SK-N-SH (cell line): ENCODE results near the gene AK3. TPM values are rescaled to one million over a fixed set of nuclear protein-coding genes. Genes with fewer than 3 reads are reported as not detected.
A peak's percentile ranks its signal among the peaks of the same experiment; 100 is the strongest.

Experiments used
- CTCF ChIA-PET: fragments of 300-600, 350-600 bp; formaldehyde crosslinking; extraction: SDS; loops from one replicate; lab custom pipeline; 2021; lab: Yijun Ruan, JAX
- POLR2A ChIA-PET: fragments of 350-600 bp; sonication (Branson Sonifier 250); formaldehyde crosslinking; extraction: SDS; loops from one replicate; lab custom pipeline; 2020; ENCODE audit warnings: antibody characterized with exemption, inconsistent platforms; lab: Yijun Ruan, JAX
- DNase-seq: peaks from one replicate; pipeline ENCODE4 v3.0.0; 2012
- H2AFZ ChIP-seq: fragments of 200-600 bp; sonication (generic); 2 replicates; pipeline ENCODE4 v1.8.1; 2016; ENCODE audit warnings: antibody characterized with exemption, mild to moderate bottlenecking, low read depth
- H3F3A ChIP-seq: fragments of 200-600 bp; sonication (generic); replicated peaks from 2 replicates; pipeline ENCODE3; 2016; ENCODE audit warnings: antibody characterized with exemption, mild to moderate bottlenecking; ENCODE audit not compliant: insufficient read depth
- H3K27ac ChIP-seq, 2 experiments: fragments of 200-500 bp in 1 of 2; fragments of 200-600 bp in 1 of 2; sonication (Bioruptor generic) in 1 of 2; sonication (generic), shearing (Covaris generic) in 1 of 2; 2 replicates each; pipeline versions ENCODE4 v1.5.1 to v1.6.1; 2014 to 2016; ENCODE audit warnings: low read depth in 2 of 2, inconsistent platforms in 1 of 2, low read length in 1 of 2, mild to moderate bottlenecking in 1 of 2, mixed read lengths in 1 of 2
- H3K27me3 ChIP-seq: fragments of 200-600 bp; sonication (generic), shearing (Covaris generic); 2 replicates; pipeline ENCODE4 v1.6.1; 2016; ENCODE audit warnings: mixed run types; ENCODE audit not compliant: insufficient read depth
- H3K36me3 ChIP-seq, 2 experiments: fragments of 200-500 bp in 1 of 2; fragments of 200-600 bp in 1 of 2; sonication (Bioruptor generic) in 1 of 2; sonication (generic) in 1 of 2; replicated peaks in 1 of 2; 2 replicates each; pipeline versions ENCODE3 to v1.5.1; 2014 to 2016; ENCODE audit warnings: low read length in 1 of 2, mild to moderate bottlenecking in 1 of 2; ENCODE audit not compliant: insufficient read depth in 2 of 2, control insufficient read depth in 1 of 2
- H3K4me1 ChIP-seq, 2 experiments: fragments of 200-500 bp in 1 of 2; fragments of 200-600 bp in 1 of 2; sonication (Bioruptor generic) in 1 of 2; sonication (generic), shearing (Covaris generic) in 1 of 2; 2 replicates each; pipeline versions ENCODE4 v1.5.1 to v1.6.1; 2014 to 2016; ENCODE audit warnings: low read depth in 1 of 2, low read length in 1 of 2, mixed run types in 1 of 2; ENCODE audit not compliant: insufficient read depth in 2 of 2, control insufficient read depth in 1 of 2
- H3K4me2 ChIP-seq: fragments of 200-600 bp; sonication (generic), shearing (Covaris generic); 2 replicates; pipeline ENCODE4 v1.6.1; 2017; ENCODE audit warnings: mixed run types
- H3K4me3 ChIP-seq, 2 experiments: fragments of 200-500 bp in 1 of 2; fragments of 200-600 bp in 1 of 2; sonication (Bioruptor generic) in 1 of 2; sonication (generic), shearing (Covaris generic) in 1 of 2; 2 replicates each; pipeline versions ENCODE4 v1.5.1 to v1.8.1; 2014 to 2016; ENCODE audit warnings: low read depth in 2 of 2, inconsistent platforms in 1 of 2, low read length in 1 of 2, mild to moderate bottlenecking in 1 of 2, mixed read lengths in 1 of 2, moderate library complexity in 1 of 2
- H3K79me2 ChIP-seq: fragments of 200-600 bp; sonication (generic); 2 replicates; pipeline ENCODE4 v1.8.1; 2017; ENCODE audit warnings: mild to moderate bottlenecking; ENCODE audit not compliant: insufficient read depth
- H3K9ac ChIP-seq: fragments of 200-600 bp; sonication (generic); 2 replicates; pipeline ENCODE4 v1.6.1; 2017; ENCODE audit warnings: mixed run types
- H3K9me2 ChIP-seq: fragments of 200-600 bp; sonication (generic); 2 replicates; pipeline ENCODE4 v1.6.1; 2017; ENCODE audit warnings: mixed run types
- H3K9me3 ChIP-seq: fragments of 200-600 bp; sonication (generic); 2 replicates; pipeline ENCODE4 v1.6.1; 2017; ENCODE audit warnings: mixed run types, mild to moderate bottlenecking, moderate library complexity
- H4K20me1 ChIP-seq: fragments of 200-600 bp; sonication (generic); 2 replicates; pipeline ENCODE4 v1.6.1; 2017; ENCODE audit warnings: mild to moderate bottlenecking, mixed run types; ENCODE audit not compliant: insufficient read depth
- ELF1 ChIP-seq: IDR thresholded peaks from 2 replicates; pipeline ENCODE4 v1.4.0; 2012
- EP300 ChIP-seq, 2 experiments: IDR thresholded peaks; 2 replicates each; pipeline versions ENCODE4 v1.4.0 to v1.6.1; 2012; ENCODE audit warnings: borderline replicate concordance in 1 of 2, low read depth in 1 of 2, low read length in 1 of 2
- FOSL2 ChIP-seq: IDR thresholded peaks from 2 replicates; pipeline ENCODE4 v1.4.0; 2012; ENCODE audit warnings: low read depth, mild to moderate bottlenecking, moderate library complexity, borderline replicate concordance
- FOXM1 ChIP-seq: IDR thresholded peaks from 2 replicates; pipeline ENCODE4 v1.4.0; 2012; ENCODE audit warnings: low read depth, mild to moderate bottlenecking
- GATA2 ChIP-seq: sonication (generic); formaldehyde crosslinking; IDR thresholded peaks from 2 replicates; pipeline ENCODE4 v1.5.0; 2020; ENCODE audit warnings: mild to moderate bottlenecking, missing genetic modification reagents
- IRF3 ChIP-seq: fragments of 150-350 bp; IDR thresholded peaks from 2 replicates; pipeline ENCODE4 v1.6.1; 2016; ENCODE audit warnings: mild to moderate bottlenecking, low read depth, low read length
- JUND ChIP-seq: IDR thresholded peaks from 2 replicates; pipeline ENCODE4 v1.4.0; 2012
- MAX ChIP-seq: IDR thresholded peaks from 2 replicates; pipeline ENCODE4 v1.4.0; 2012; ENCODE audit warnings: low read depth
- MEF2A ChIP-seq: IDR thresholded peaks from 2 replicates; pipeline ENCODE4 v1.4.0; 2012; ENCODE audit warnings: low read depth, borderline replicate concordance
- NFIC ChIP-seq: IDR thresholded peaks from 2 replicates; pipeline ENCODE4 v1.4.0; 2012; ENCODE audit warnings: borderline replicate concordance
- NRF1 ChIP-seq: IDR thresholded peaks from 2 replicates; pipeline ENCODE4 v1.6.1; 2012; ENCODE audit warnings: low read depth, mild to moderate bottlenecking, low read length
- RAD21 ChIP-seq: IDR thresholded peaks from 2 replicates; pipeline ENCODE4 v1.6.1; 2012; ENCODE audit warnings: mild to moderate bottlenecking, low read length
- SMC3 ChIP-seq: IDR thresholded peaks from 2 replicates; pipeline ENCODE4 v1.6.1; 2012; ENCODE audit warnings: low read depth, low read length, improper control_type of control experiment
- TCF12 ChIP-seq: IDR thresholded peaks from 2 replicates; pipeline ENCODE4 v1.4.0; 2012
- USF2 ChIP-seq: fragments of 150-350 bp; IDR thresholded peaks from 2 replicates; pipeline ENCODE4 v1.6.1; 2017; ENCODE audit warnings: antibody characterized with exemption, low read length, low read depth, borderline replicate concordance
- YY1 ChIP-seq: IDR thresholded peaks from 2 replicates; pipeline ENCODE4 v1.4.0; 2012; ENCODE audit warnings: low read depth, mild to moderate bottlenecking
- ZBTB33 ChIP-seq: IDR thresholded peaks from 2 replicates; pipeline ENCODE4 v1.4.0; 2012; ENCODE audit warnings: low read depth, borderline replicate concordance
- WGBS: methylation state at CpG from one replicate; pipeline ENCODE4 v1.1.6; 2017; ENCODE audit warnings: low lambda C conversion rate; 5-methylcytosine and 5-hydroxymethylcytosine counted together
- polyA plus RNA-seq, 3 experiments: library from polyadenylated mRNA; depleted of rRNA; stranded (reverse); fragments of >200 nt; gene quantifications; 2 replicates each; pipeline ENCODE4 v1.2.3, GENCODE V29; 2012

Gene AK3
- polyA plus RNA-seq, 1 of the 3 experiments (the other 2 are of a cell fraction) = 20.6 TPM

GRCh38 chr9:4742246-4742645, 1.2 kb upstream of the AK3 start:
- peaks cover 32% of the 10 kb centered on the region for H3K79me2 ChIP-seq
- ChIA-PET CTCF (interaction anchor here (1.0 to 2.6 kb wide), 5 partner anchors 8 to 858 kb away, joined by 3 to 12 read pairs (median 6); partner anchors contain the start of gene PLPP6), POLR2A (interaction anchor here (1.1 to 1.3 kb wide), 2 partner anchors 18 to 50 kb away, joined by 3 to 4 read pairs; partner anchors contain the start of gene RCL1)
- peak overlapping the region; percentile 92 for H2AFZ ChIP-seq
- peaks cover 3% of the 10 kb centered on the region; the same call in 1 of the 2 replicates for H4K20me1 ChIP-seq
- H3K27me3 ChIP-seq = no peaks in the 10 kb centered on the region
- no peaks in the 10 kb centered on the region for H3K9me2 ChIP-seq
- peaks cover 0 to 7% of the 10 kb centered on the region in 2 experiments for H3K36me3 ChIP-seq
- no peak for TF ChIP-seq ZBTB33
- no peak for TF ChIP-seq ELF1
- no peak for TF ChIP-seq FOSL2
- TF ChIP-seq EP300 (IDR thresholded peaks at IDR 0.05; ENCODE audit: borderline replicate concordance in 1 of 2, low read depth in 1 of 2, low read length in 1 of 2) = no peak
- TF ChIP-seq IRF3 = no peak
- no peak for TF ChIP-seq NRF1
- TF ChIP-seq GATA2 (CRISPR knock-in tag) = no peak
- no peak for TF ChIP-seq TCF12
- TF ChIP-seq USF2 = no peak
- no peak for TF ChIP-seq RAD21
- no peak for TF ChIP-seq MEF2A
- no peak for TF ChIP-seq MAX
- TF ChIP-seq SMC3 = no peak
- no peak for TF ChIP-seq JUND
- TF ChIP-seq FOXM1 = no peak
- TF ChIP-seq YY1 = no peak
- TF ChIP-seq NFIC = no peak
- peak overlapping the region in 1 of 2 experiments; percentile 92; a peak in 1 of 4 replicates for H3K4me3 ChIP-seq
- H3K4me2 ChIP-seq = peak overlapping the region; percentile 94; the same call in 1 of the 2 replicates
- H3K9me3 ChIP-seq = no peaks in the 10 kb centered on the region
- H3F3A ChIP-seq = peaks cover 17% of the 10 kb centered on the region
- WGBS = 42% methylated on average over 3 of the region's 3 CpGs
- peak overlapping the region; percentile 85; the same call in 1 of the 2 replicates for H3K9ac ChIP-seq
- peak overlapping the region in 1 of 2 experiments; percentile 21; a peak in 2 of 4 replicates for H3K27ac ChIP-seq
- DNase-seq = no peak
- peaks cover 5 to 13% of the 10 kb centered on the region in 2 experiments; a peak in 2 of 4 replicates for H3K4me1 ChIP-seq
